ENCODE data around the gene KCNAB1.
"Not testable (repeated sequence)": the region's sequence is repeated elsewhere in the genome, so short reads cannot be mapped to it uniquely, and the experiment has no call there.

Gene KCNAB1

GRCh38 chr3:156176629-156177210 is 56.3 kb downstream of the KCNAB1 start:
- no peak for FAIRE-seq

GRCh38 chr3:156180077-156180476 is 59.7 kb downstream of the KCNAB1 start:
- peak; percentile 81 for FAIRE-seq

GRCh38 chr3:156181509-156181908 is 61.1 kb downstream of the KCNAB1 start:
- no peak for FAIRE-seq

- no peak for FAIRE-seq
Observed at GRCh38 chr3:156183396-156183795, 63.0 kb downstream of the KCNAB1 start.

GRCh38 chr3:156184156-156184555 is 63.8 kb downstream of the KCNAB1 start:
- FAIRE-seq: no peak

- no peak for FAIRE-seq
Observed at GRCh38 chr3:156187146-156187769, 66.9 kb downstream of the KCNAB1 start.

GRCh38 chr3:156188757-156189156 is 68.4 kb downstream of the KCNAB1 start:
- no peak for FAIRE-seq

- no peak for FAIRE-seq
Observed at GRCh38 chr3:156189927-156190326, 69.5 kb downstream of the KCNAB1 start.

GRCh38 chr3:156194945-156195344 is 74.6 kb downstream of the KCNAB1 start:
- not testable (repeated sequence) for FAIRE-seq

GRCh38 chr3:156197152-156197551 is 76.8 kb downstream of the KCNAB1 start:
- FAIRE-seq: not testable (repeated sequence)

GRCh38 chr3:156201411-156202405 is 81.3 kb downstream of the KCNAB1 start:
- no peak for FAIRE-seq

GRCh38 chr3:156206157-156206556 is 85.8 kb downstream of the KCNAB1 start:
- FAIRE-seq: no peak

- FAIRE-seq: no peak
Observed at GRCh38 chr3:156207802-156208685, 87.7 kb downstream of the KCNAB1 start.

GRCh38 chr3:156209631-156210335 is 89.4 kb downstream of the KCNAB1 start:
- FAIRE-seq: no peak

- FAIRE-seq: no peak
Observed at GRCh38 chr3:156211583-156211982, 91.2 kb downstream of the KCNAB1 start.

- FAIRE-seq: no peak
Observed at GRCh38 chr3:156214676-156215075, 94.3 kb downstream of the KCNAB1 start.

- no peak for FAIRE-seq
Observed at GRCh38 chr3:156215751-156216150, 95.4 kb downstream of the KCNAB1 start.

- FAIRE-seq: no peak
Observed at GRCh38 chr3:156216216-156216615, 95.8 kb downstream of the KCNAB1 start.

- FAIRE-seq: no peak
Observed at GRCh38 chr3:156216852-156217251, 96.5 kb downstream of the KCNAB1 start.

GRCh38 chr3:156217674-156218352 is 97.4 kb downstream of the KCNAB1 start:
- FAIRE-seq: no peak

- no peak for FAIRE-seq
Observed at GRCh38 chr3:156218353-156218744, 98.0 kb downstream of the KCNAB1 start.
